ENCODE results near the gene C5orf58. TPM values are rescaled to one million over a fixed set of nuclear protein-coding genes. Genes with fewer than 3 reads are reported as not detected.

C5orf58 gene
- total and polyA plus RNA-seq, 11 donors, result not detected

GRCh38 chr5:170273968-170274710, 41.4 kb downstream of the C5orf58 start:
- Histone ChIP-seq H3K36me3 (peaks cover 0 to 73% (median 0%) of the 10 kb centered on the region in 9 donors), H3K4me1 (peaks cover 0 to 96% (median 4%) of the 10 kb centered on the region in 12 donors), H3K27ac (peak overlapping the region in 1 of 12 donors; percentile 94), H3K9me3 (no peaks in the 10 kb centered on the region), H3K27me3 (no peaks in the 10 kb centered on the region), H3K4me3 (peak overlapping the region in 1 of 12 donors; percentile 3)
- ATAC-seq, result peak in 1 of 4 donors; percentile 45
- TF ChIP-seq POLR2A (IDR thresholded peaks at IDR 0.05), result no peak
- TF ChIP-seq, protein P1, sequence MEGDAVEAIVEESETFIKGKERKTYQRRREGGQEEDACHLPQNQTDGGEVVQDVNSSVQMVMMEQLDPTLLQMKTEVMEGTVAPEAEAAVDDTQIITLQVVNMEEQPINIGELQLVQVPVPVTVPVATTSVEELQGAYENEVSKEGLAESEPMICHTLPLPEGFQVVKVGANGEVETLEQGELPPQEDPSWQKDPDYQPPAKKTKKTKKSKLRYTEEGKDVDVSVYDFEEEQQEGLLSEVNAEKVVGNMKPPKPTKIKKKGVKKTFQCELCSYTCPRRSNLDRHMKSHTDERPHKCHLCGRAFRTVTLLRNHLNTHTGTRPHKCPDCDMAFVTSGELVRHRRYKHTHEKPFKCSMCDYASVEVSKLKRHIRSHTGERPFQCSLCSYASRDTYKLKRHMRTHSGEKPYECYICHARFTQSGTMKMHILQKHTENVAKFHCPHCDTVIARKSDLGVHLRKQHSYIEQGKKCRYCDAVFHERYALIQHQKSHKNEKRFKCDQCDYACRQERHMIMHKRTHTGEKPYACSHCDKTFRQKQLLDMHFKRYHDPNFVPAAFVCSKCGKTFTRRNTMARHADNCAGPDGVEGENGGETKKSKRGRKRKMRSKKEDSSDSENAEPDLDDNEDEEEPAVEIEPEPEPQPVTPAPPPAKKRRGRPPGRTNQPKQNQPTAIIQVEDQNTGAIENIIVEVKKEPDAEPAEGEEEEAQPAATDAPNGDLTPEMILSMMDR (IDR thresholded peaks at IDR 0.05), result peak in 7 of 12 donors; percentile 7 to 58 (median 30)
- WGBS, 4 donors, result 74 to 82% (median 77%) methylated on average over 8 of the region's 8 CpGs
- DNase-seq, result peak in 1 of 5 donors; percentile 45
- intact Hi-C loops (cut with DNase I), result loop anchor here in 2 of 10 donors (2.0 to 10.0 kb wide), 4 partner anchors 61 to 148 kb away; no protein-coding TSS in a partner anchor

DNA sequence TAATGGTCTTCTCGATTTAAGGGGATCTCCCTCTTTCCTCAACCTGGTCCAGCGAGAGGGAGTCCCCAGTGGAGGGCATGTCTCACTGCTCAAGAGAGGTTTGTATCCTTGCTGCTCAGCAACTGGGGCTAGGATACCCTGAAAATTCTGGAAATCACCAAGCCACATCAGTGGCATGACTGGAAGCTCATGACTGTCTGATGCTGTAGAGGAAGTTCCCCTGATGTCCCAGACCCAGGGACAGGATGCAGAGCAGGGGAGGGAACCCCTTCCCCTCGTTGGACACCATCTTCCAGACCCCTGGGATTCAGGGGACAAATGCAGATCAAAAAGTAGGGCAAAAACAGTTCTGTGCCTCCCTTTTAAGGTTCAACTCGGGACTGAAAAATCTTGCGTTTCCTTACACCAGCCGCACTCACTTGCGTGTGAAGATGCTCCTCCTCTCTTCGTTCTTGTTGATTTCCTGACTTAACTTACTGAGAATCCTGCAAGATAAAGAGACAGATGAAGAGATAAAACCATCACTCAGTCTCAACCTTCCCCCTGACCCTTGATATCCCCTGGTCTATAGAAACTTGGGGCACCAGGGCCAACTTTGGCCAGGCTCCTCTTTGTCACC, 42.7 kb downstream of the C5orf58 start:
- no peak for ATAC-seq
- intact Hi-C loops (cut with DNase I), result loop anchor here in 4 of 10 donors (5.0 to 10.0 kb wide), 3 partner anchors 57 to 62 kb away; no protein-coding TSS in a partner anchor
- Histone ChIP-seq H3K4me3 (peak overlapping the region in 1 of 12 donors; percentile 3), H3K27ac (peak overlapping the region in 1 of 12 donors; percentile 94), H3K36me3 (peaks cover 0 to 62% (median 0%) of the 10 kb centered on the region in 9 donors), H3K9me3 (no peaks in the 10 kb centered on the region), H3K4me1 (peaks cover 0 to 96% (median 10%) of the 10 kb centered on the region in 12 donors), H3K27me3 (no peaks in the 10 kb centered on the region)
- no peak for TF ChIP-seq POLR2A (IDR thresholded peaks at IDR 0.05)
- TF ChIP-seq, protein P1 (IDR thresholded peaks at IDR 0.05), result no peak
- no peak for DNase-seq
- WGBS, 4 donors, result 75 to 88% (median 84%) methylated on average over 8 of the region's 8 CpGs

GRCh38 chr5:170276140-170276539, 43.4 kb downstream of the C5orf58 start:
- peaks cover 0 to 62% (median 0%) of the 10 kb centered on the region in 9 donors for H3K36me3 ChIP-seq
- H3K4me3 ChIP-seq, result no peak overlapping the region
- no peak for DNase-seq
- intact Hi-C loops (cut with DNase I), result loop anchor here in 4 of 10 donors (5.0 to 10.0 kb wide), 3 partner anchors 56 to 61 kb away; no protein-coding TSS in a partner anchor
- H3K27me3 ChIP-seq, result no peaks in the 10 kb centered on the region
- H3K9me3 ChIP-seq, result no peaks in the 10 kb centered on the region
- peak overlapping the region in 1 of 12 donors; percentile 94 for H3K27ac ChIP-seq
- 95 to 100% (median 96%) methylated on average over 2 of the region's 2 CpGs for WGBS, 4 donors
- no peak for TF ChIP-seq POLR2A (IDR thresholded peaks at IDR 0.05)
- TF ChIP-seq, protein P1 (IDR thresholded peaks at IDR 0.05), result no peak
- H3K4me1 ChIP-seq, result peaks cover 0 to 96% (median 12%) of the 10 kb centered on the region in 12 donors
- ATAC-seq, result no peak

GRCh38 chr5:170277867-170278281, 45.1 kb downstream of the C5orf58 start:
- DNase-seq, result no peak
- 75 to 87% (median 83%) methylated on average over 6 of the region's 6 CpGs for WGBS, 4 donors
- ATAC-seq, result no peak
- Histone ChIP-seq H3K4me3 (no peak overlapping the region), H3K9me3 (no peaks in the 10 kb centered on the region), H3K27me3 (no peaks in the 10 kb centered on the region), H3K36me3 (peaks cover 0 to 63% (median 0%) of the 10 kb centered on the region in 9 donors), H3K27ac (peak overlapping the region in 1 of 12 donors; percentile 94), H3K4me1 (peaks cover 0 to 96% (median 10%) of the 10 kb centered on the region in 12 donors)
- intact Hi-C loops (cut with DNase I), result loop anchor here in 4 of 10 donors (5.0 to 10.0 kb wide), 3 partner anchors 54 to 59 kb away; no protein-coding TSS in a partner anchor
- TF ChIP-seq, protein P1 (IDR thresholded peaks at IDR 0.05), result no peak
- no peak for TF ChIP-seq POLR2A (IDR thresholded peaks at IDR 0.05)

All from heart left ventricle (tissue), 16 donors.